K562 (cell line): Measurements from ENCODE around the gene APPL2. TPM values are rescaled to one million over a fixed set of nuclear protein-coding genes. Genes with fewer than 3 reads are reported as not detected.

Experiments
- ATAC-seq: fragments of 200-7000 bp; cut with Tn5 transposase; 3 replicates; pipeline ENCODE4 v1.9.1; 2020; ENCODE audit warnings: moderate library complexity
- BruUV-seq: library from RNA; stranded (reverse); fragments of 400-500 nt; replicated peaks from 2 replicates; lab custom pipeline; 2021; lab: Mats Ljungman, UMichigan
- CTCF ChIA-PET: fragments of 300-600 bp; formaldehyde crosslinking; extraction: SDS; loops from one replicate; lab custom pipeline; 2021; ENCODE audit warnings: low intra/inter-chr PET ratio; lab: Yijun Ruan, JAX
- POLR2A ChIA-PET: fragments of 300-600, 350-650 bp; sonication (Branson Sonifier 250); formaldehyde crosslinking; extraction: SDS; loops from one replicate; lab custom pipeline; 2021; ENCODE audit warnings: antibody characterized with exemption, inconsistent platforms; lab: Yijun Ruan, JAX
- DNase-seq, 4 experiments: peaks; one replicate each; pipeline versions ENCODE4 v3.0.0 to v3.0.0-alpha.2; 2011 to 2018; ENCODE audit warnings: low spot score in 3 of 4, mixed read lengths in 3 of 4; ENCODE audit errors: extremely low read depth in 1 of 4
- FAIRE-seq: peaks from 2 replicates; lab custom pipeline; 2011; peaks lifted over from hg19 to GRCh38; lab: Jason Lieb, UNC
- H2AFZ ChIP-seq: 2 replicates; pipeline ENCODE4 v1.6.0; 2011; ENCODE audit warnings: low read depth, low read length, control low read depth, inconsistent platforms
- H3K27ac ChIP-seq: fragments of 200-600 bp; 3 replicates; pipeline ENCODE4 v1.8.0; 2011; ENCODE audit warnings: low read depth, mild to moderate bottlenecking, control low read depth, inconsistent platforms, low read length, moderate library complexity, mixed read lengths; ENCODE audit errors: extremely low read depth
- H3K27me3 ChIP-seq, 2 experiments: fragments of 300-600 bp in 1 of 2; 2 replicates in 1 of 2; 3 replicates in 1 of 2; pipeline versions ENCODE4 v1.6.0 to v1.8.0; 2011; ENCODE audit warnings: inconsistent platforms in 2 of 2, low read length in 2 of 2, mild to moderate bottlenecking in 1 of 2, mixed read lengths in 1 of 2, moderate library complexity in 1 of 2; ENCODE audit not compliant: control insufficient read depth in 2 of 2, insufficient read depth in 2 of 2
- H3K36me3 ChIP-seq: fragments of 300-600 bp; 3 replicates; pipeline ENCODE4 v1.8.0; 2011; ENCODE audit warnings: mild to moderate bottlenecking, low read length, inconsistent platforms; ENCODE audit not compliant: control insufficient read depth, insufficient read depth
- H3K4me1 ChIP-seq, 2 experiments: fragments of 200-600 bp in 1 of 2; replicated peaks in 1 of 2; 2 replicates in 1 of 2; 3 replicates in 1 of 2; pipeline versions ENCODE4 v1.5.1 to v1.8.0; 2011; ENCODE audit warnings: inconsistent platforms in 2 of 2, low read length in 2 of 2, mild to moderate bottlenecking in 1 of 2, mixed read lengths in 1 of 2, moderate library complexity in 1 of 2; ENCODE audit not compliant: control insufficient read depth in 2 of 2, insufficient read depth in 2 of 2
- H3K4me2 ChIP-seq: 2 replicates; pipeline ENCODE4 v1.6.1; 2011; ENCODE audit warnings: low read length, control low read depth, inconsistent platforms, mixed read lengths; ENCODE audit not compliant: insufficient read depth
- H3K4me3 ChIP-seq: fragments of 200-600 bp; sonication (generic), shearing (Covaris generic); 2 replicates; pipeline ENCODE4 v1.5.1; 2016; ENCODE audit warnings: control low read depth, inconsistent platforms
- H3K79me2 ChIP-seq: fragments of 200-600 bp; 3 replicates; pipeline ENCODE4 v1.8.0; 2011; ENCODE audit warnings: low read length, inconsistent platforms; ENCODE audit not compliant: control insufficient read depth, insufficient read depth
- H3K9ac ChIP-seq, 2 experiments: 2 replicates each; pipeline versions ENCODE4 v1.6.0 to v1.6.1; 2011; ENCODE audit warnings: low read depth in 2 of 2, low read length in 2 of 2, control low read depth in 1 of 2, inconsistent platforms in 1 of 2, mild to moderate bottlenecking in 1 of 2, mixed read lengths in 1 of 2; ENCODE audit not compliant: insufficient read depth in 1 of 2
- H3K9me1 ChIP-seq: one replicate; pipeline ENCODE4 v1.6.0; 2011; ENCODE audit warnings: inconsistent platforms, mild to moderate bottlenecking, low read length, moderate library complexity; ENCODE audit not compliant: control insufficient read depth, insufficient read depth
- H3K9me3 ChIP-seq: replicated peaks from 2 replicates; pipeline ENCODE4 v1.5.1; 2011; ENCODE audit warnings: low read depth, low read length, inconsistent platforms; ENCODE audit not compliant: control insufficient read depth, insufficient read depth
- H4K20me1 ChIP-seq: replicated peaks from 2 replicates; pipeline ENCODE4 v1.6.1; 2011; ENCODE audit warnings: low read length, inconsistent platforms, mixed read lengths; ENCODE audit not compliant: control insufficient read depth, insufficient read depth
- CBX2 ChIP-seq: fragments of 200-600 bp; sonication (generic); IDR thresholded peaks from one replicate; pipeline ENCODE4 v1.6.1; 2012; ENCODE audit warnings: mild to moderate bottlenecking, low read length, inconsistent platforms; ENCODE audit not compliant: insufficient read depth, poor library complexity, severe bottlenecking
- FOXM1 ChIP-seq, 2 experiments: fragments of 450-650 bp in 1 of 2; sonication (generic) in 1 of 2; formaldehyde crosslinking in 1 of 2; IDR thresholded peaks; 2 replicates each; pipeline versions ENCODE4 v1.6.1 to v1.9.0; 2017 to 2022; ENCODE audit warnings: low read depth in 2 of 2, mild to moderate bottlenecking in 2 of 2, missing genetic modification reagents in 1 of 2, moderate library complexity in 1 of 2
- FOXO4 ChIP-seq: fragments of 450-650 bp; formaldehyde crosslinking; IDR thresholded peaks from 2 replicates; pipeline ENCODE4 v1.4.0; 2020; ENCODE audit warnings: mild to moderate bottlenecking, moderate library complexity
- NFIC ChIP-seq: fragments of 450-650 bp; IDR thresholded peaks from 2 replicates; pipeline ENCODE4 v1.6.1; 2017; ENCODE audit warnings: mild to moderate bottlenecking, inconsistent platforms
- RFX1 ChIP-seq: fragments of 450-650 bp; IDR thresholded peaks from 2 replicates; pipeline ENCODE4 v1.6.1; 2016; ENCODE audit warnings: mild to moderate bottlenecking, moderate library complexity
- SMAD3 ChIP-seq: fragments of 450-650 bp; formaldehyde crosslinking; conservative IDR thresholded peaks from 2 replicates; pipeline ENCODE4 v1.4.0; 2020; ENCODE audit warnings: mild to moderate bottlenecking
- ZSCAN32 ChIP-seq: fragments of 450-650 bp; formaldehyde crosslinking; IDR thresholded peaks from 2 replicates; pipeline ENCODE4 v1.4.0; 2020; ENCODE audit warnings: mild to moderate bottlenecking, moderate library complexity
- WGBS: fragments of 100-300 bp; shearing (Covaris generic); methylation state at CpG from one replicate; pipeline ENCODE4 v1.1.6; 2016; ENCODE audit warnings: low coverage, mixed read lengths; ENCODE audit not compliant: insufficient coverage; ENCODE audit errors: missing lambda C conversion rate; 5-methylcytosine and 5-hydroxymethylcytosine counted together
- in situ Hi-C: fragments of 300-500 bp; cut with MboI; formaldehyde crosslinking; loops from 4 replicates; pipeline ENCODE4 v1.15.0; 2018; ENCODE audit warnings: inconsistent platforms, mixed read lengths
- intact Hi-C: fragments of 100-400 bp; cut with micrococcal nuclease; formaldehyde crosslinking; loops from 2 replicates; pipeline ENCODE4 v1.14.2; 2022
- polyA plus RNA-seq, 8 experiments: library from polyadenylated mRNA; depleted of rRNA in 4 of 8; stranded (reverse) in 5 of 8; unstranded in 3 of 8; fragments of >200 nt; fragmentation: Nextera tagmentation in 2 of 8; fragmentation: Illumina TruSeq in 1 of 8; extraction: Ambion mirVana in 2 of 8; extraction: Trizol in 1 of 8; gene quantifications; 2 replicates each; pipeline versions ENCODE4 v1.2.1 to v1.2.3, GENCODE V29; 2011 to 2014; ENCODE audit warnings: inconsistent platforms in 1 of 8, missing spikeins in 1 of 8
- total RNA-seq, 7 experiments: library from RNA; depleted of rRNA in 6 of 7; stranded (reverse); fragments of >200 nt in 6 of 7; fragmentation: Illumina TruSeq in 2 of 7; extraction: Trizol in 2 of 7; gene quantifications; 2 replicates each; pipeline versions ENCODE4 v1.2.1 to v1.2.3, GENCODE V29; 2011 to 2021; ENCODE audit warnings: low replicate concordance in 1 of 7
- TF ChIP-seq, protein P1 (sequence below): sonication (generic); formaldehyde crosslinking; IDR thresholded peaks from 2 replicates; pipeline ENCODE4 v1.8.0; 2022; ENCODE audit warnings: mild to moderate bottlenecking, missing genetic modification reagents

The APPL2 gene
- total and polyA plus RNA-seq, 9 of the 15 experiments (the other 6 are each of a cell fraction or from before 2014, with no cell fraction given) = 2.1 to 14.4 (median 8.2) TPM

- POLR2A ChIA-PET = interaction anchor here (0.7 kb wide), 1 partner anchor 696 kb away, joined by 3 read pairs; no protein-coding TSS in a partner anchor
- H3K36me3 ChIP-seq = peaks cover 57% of the 10 kb centered on the region; the same call in 2 of the 3 replicates
- H4K20me1 ChIP-seq = no peaks in the 10 kb centered on the region
- DNase-seq = peak in 1 of 4 experiments; percentile 18
- no peak overlapping the region for H3K9ac ChIP-seq
- in situ Hi-C loops = no loop called here
- TF ChIP-seq, protein P1, sequence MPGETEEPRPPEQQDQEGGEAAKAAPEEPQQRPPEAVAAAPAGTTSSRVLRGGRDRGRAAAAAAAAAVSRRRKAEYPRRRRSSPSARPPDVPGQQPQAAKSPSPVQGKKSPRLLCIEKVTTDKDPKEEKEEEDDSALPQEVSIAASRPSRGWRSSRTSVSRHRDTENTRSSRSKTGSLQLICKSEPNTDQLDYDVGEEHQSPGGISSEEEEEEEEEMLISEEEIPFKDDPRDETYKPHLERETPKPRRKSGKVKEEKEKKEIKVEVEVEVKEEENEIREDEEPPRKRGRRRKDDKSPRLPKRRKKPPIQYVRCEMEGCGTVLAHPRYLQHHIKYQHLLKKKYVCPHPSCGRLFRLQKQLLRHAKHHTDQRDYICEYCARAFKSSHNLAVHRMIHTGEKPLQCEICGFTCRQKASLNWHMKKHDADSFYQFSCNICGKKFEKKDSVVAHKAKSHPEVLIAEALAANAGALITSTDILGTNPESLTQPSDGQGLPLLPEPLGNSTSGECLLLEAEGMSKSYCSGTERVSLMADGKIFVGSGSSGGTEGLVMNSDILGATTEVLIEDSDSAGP (CRISPR knock-in tag) = no peak
- no peak for TF ChIP-seq CBX2
- no peak for TF ChIP-seq FOXM1 (IDR thresholded peaks at IDR 0.05; ENCODE audit: low read depth)
- TF ChIP-seq FOXM1 (CRISPR knock-in tag; IDR thresholded peaks at IDR 0.05; ENCODE audit: low read depth) = no peak
- TF ChIP-seq FOXO4 = no peak
- peak; percentile 86 for TF ChIP-seq RFX1
- no peak for TF ChIP-seq ZSCAN32 (CRISPR knock-in tag)
- TF ChIP-seq SMAD3 (CRISPR knock-in tag) = no peak
- TF ChIP-seq NFIC = no peak
- FAIRE-seq = no peak
- no peak overlapping the region for H3K4me2 ChIP-seq
- CTCF ChIA-PET = no interaction called here
- H3K27ac ChIP-seq = no peak overlapping the region
- no peak overlapping the region for H3K4me3 ChIP-seq
- no peaks in the 10 kb centered on the region for H3K79me2 ChIP-seq
- WGBS = 76% methylated on average over 2 of the region's 2 CpGs
- H3K27me3 ChIP-seq = no peaks in the 10 kb centered on the region
- no peaks in the 10 kb centered on the region for H3K9me1 ChIP-seq
- BruUV-seq = no TSS peak
- intact Hi-C loops = no loop called here
- H3K4me1 ChIP-seq = no peaks in the 10 kb centered on the region
- H2AFZ ChIP-seq = no peak overlapping the region
- no peak for ATAC-seq
- no peaks in the 10 kb centered on the region for H3K9me3 ChIP-seq
Measured at GRCh38 chr12:105164068-105164467, 71.9 kb downstream of the APPL2 start.
